GM12878 (cell line): Measurements from ENCODE around the gene WFDC8. TPM values are rescaled to one million over a fixed set of nuclear protein-coding genes. Genes with fewer than 3 reads are reported as not detected.

ENCODE experiments used
- ATAC-seq: fragments of 200-7000 bp; cut with Tn5 transposase; 3 replicates; pipeline ENCODE4 v1.9.1; 2020; ENCODE audit warnings: mild to moderate bottlenecking, moderate library complexity
- BruUV-seq: library from RNA; stranded (reverse); fragments of 400-500 nt; replicated peaks from 2 replicates; lab custom pipeline; 2021; lab: Mats Ljungman, UMichigan
- CTCF ChIA-PET: fragments of 300-600 bp; sonication (Branson Sonifier 250); formaldehyde crosslinking; extraction: SDS; loops from one replicate; lab custom pipeline; 2021; ENCODE audit warnings: inconsistent platforms; lab: Yijun Ruan, JAX
- POLR2A ChIA-PET: fragments of 350-600 bp; formaldehyde crosslinking; extraction: SDS; loops from one replicate; lab custom pipeline; 2021; ENCODE audit warnings: inconsistent platforms; lab: Charles Lee
- RAD21 ChIA-PET: fragments of 300-600 bp; sonication (Branson Sonifier 250); formaldehyde crosslinking; loops from one replicate; lab custom pipeline; 2023; ENCODE audit warnings: antibody characterized with exemption; ENCODE audit not compliant: unreplicated experiment; lab: Charles Lee
- SMC1A ChIA-PET: fragments of 300-600 bp; sonication (Branson Sonifier 250); formaldehyde crosslinking; loops from one replicate; lab custom pipeline; 2023; ENCODE audit not compliant: unreplicated experiment, uncharacterized antibody; lab: Charles Lee
- DNase-seq: peaks from one replicate; pipeline ENCODE4 v3.0.0-alpha.2; 2011; ENCODE audit warnings: low read depth, low spot score
- FAIRE-seq: peaks from 3 replicates; lab custom pipeline; 2011; peaks lifted over from hg19 to GRCh38; lab: Jason Lieb, UNC
- H2AFZ ChIP-seq: 2 replicates; pipeline ENCODE4 v1.6.0; 2011; ENCODE audit warnings: low read depth, low read length, control low read depth; ENCODE audit not compliant: control insufficient read depth
- H3K27ac ChIP-seq: 2 replicates; pipeline ENCODE4 v1.5.1; 2011; ENCODE audit warnings: control low read depth; ENCODE audit not compliant: control insufficient read depth, insufficient read depth
- H3K27me3 ChIP-seq, 2 experiments: replicated peaks in 1 of 2; 2 replicates each; pipeline versions ENCODE4 v1.6.0 to v1.6.1; 2011; ENCODE audit warnings: low read length in 1 of 2; ENCODE audit not compliant: control insufficient read depth in 2 of 2, insufficient read depth in 2 of 2
- H3K36me3 ChIP-seq, 2 experiments: 2 replicates each; pipeline ENCODE4 v1.5.1; 2011; ENCODE audit warnings: low read length in 1 of 2; ENCODE audit not compliant: control insufficient read depth in 2 of 2, insufficient read depth in 2 of 2
- H3K4me1 ChIP-seq: 2 replicates; pipeline ENCODE4 v1.6.1; 2011; ENCODE audit warnings: mild to moderate bottlenecking, low read length, moderate library complexity, mixed read lengths; ENCODE audit not compliant: control insufficient read depth, insufficient read depth
- H3K4me2 ChIP-seq: 2 replicates; pipeline ENCODE4 v1.6.0; 2011; ENCODE audit warnings: control low read depth; ENCODE audit not compliant: control insufficient read depth, insufficient read depth
- H3K4me3 ChIP-seq: fragments of 200-600 bp; sonication (generic); 2 replicates; pipeline ENCODE4 v1.5.1; 2016
- H3K79me2 ChIP-seq: 2 replicates; pipeline ENCODE4 v1.6.0; 2011; ENCODE audit warnings: low read length; ENCODE audit not compliant: control insufficient read depth, insufficient read depth
- H3K9ac ChIP-seq: 2 replicates; pipeline ENCODE4 v1.8.0; 2011; ENCODE audit warnings: low read length, control low read depth, mixed read lengths; ENCODE audit not compliant: control insufficient read depth, insufficient read depth
- H3K9me3 ChIP-seq: replicated peaks from 3 replicates; pipeline ENCODE4 v1.5.1; 2011; ENCODE audit warnings: mild to moderate bottlenecking, low read length; ENCODE audit not compliant: control insufficient read depth, insufficient read depth
- H4K20me1 ChIP-seq: 2 replicates; pipeline ENCODE4 v1.6.0; 2011; ENCODE audit not compliant: control insufficient read depth, insufficient read depth
- BACH1 ChIP-seq: fragments of 450-650 bp; IDR thresholded peaks from 2 replicates; pipeline ENCODE4 v1.6.1; 2017; ENCODE audit warnings: mild to moderate bottlenecking, borderline replicate concordance
- BRCA1 ChIP-seq: IDR thresholded peaks from 2 replicates; pipeline ENCODE4 v1.6.1; 2011; ENCODE audit warnings: low read depth, low read length, improper control_type of control experiment
- CEBPZ ChIP-seq: fragments of 150-350 bp; IDR thresholded peaks from 2 replicates; pipeline ENCODE4 v1.6.1; 2016; ENCODE audit warnings: low read depth, low read length
- CHD1 ChIP-seq: IDR thresholded peaks from 2 replicates; pipeline ENCODE4 v1.6.1; 2012; ENCODE audit warnings: low read depth, low read length, improper control_type of control experiment
- IKZF1 ChIP-seq: fragments of 450-650 bp; conservative IDR thresholded peaks from 2 replicates; pipeline ENCODE4 v1.6.1; 2017; ENCODE audit warnings: antibody characterized with exemption, mild to moderate bottlenecking
- KLF5 ChIP-seq: fragments of 450-650 bp; IDR thresholded peaks from 2 replicates; pipeline ENCODE4 v1.6.1; 2014; ENCODE audit warnings: mild to moderate bottlenecking; ENCODE audit not compliant: partially characterized antibody
- MTA2 ChIP-seq: fragments of 450-650 bp; IDR thresholded peaks from 2 replicates; pipeline ENCODE4 v1.6.1; 2016; ENCODE audit warnings: low read depth, mild to moderate bottlenecking, moderate library complexity
- MXI1 ChIP-seq: fragments of 150-350 bp; IDR thresholded peaks from 2 replicates; pipeline ENCODE4 v1.6.1; 2011; ENCODE audit warnings: low read depth, mild to moderate bottlenecking, inconsistent platforms, low read length, improper control_type of control experiment
- NRF1 ChIP-seq: conservative IDR thresholded peaks from 2 replicates; pipeline ENCODE4 v1.6.1; 2011; ENCODE audit warnings: mild to moderate bottlenecking, low read depth, low read length, improper control_type of control experiment
- PBX3 ChIP-seq: IDR thresholded peaks from 2 replicates; pipeline ENCODE4 v1.6.1; 2011; ENCODE audit warnings: mild to moderate bottlenecking, low read depth, low read length, moderate library complexity; ENCODE audit not compliant: insufficient replicate concordance
- POLR2AphosphoS2 ChIP-seq: IDR thresholded peaks from 2 replicates; pipeline ENCODE4 v1.6.1; 2011; ENCODE audit warnings: low read depth, mild to moderate bottlenecking, low read length, improper control_type of control experiment, moderate library complexity
- SIN3A ChIP-seq: IDR thresholded peaks from 2 replicates; pipeline ENCODE4 v1.6.1; 2012; ENCODE audit warnings: low read depth, low read length, improper control_type of control experiment
- SREBF1 ChIP-seq: IDR thresholded peaks from 2 replicates; pipeline ENCODE4 v1.6.1; 2012; ENCODE audit warnings: mild to moderate bottlenecking, low read length
- STAT1 ChIP-seq: fragments of 450-650 bp; conservative IDR thresholded peaks from 2 replicates; pipeline ENCODE4 v1.6.1; 2014; ENCODE audit warnings: antibody characterized with exemption, mild to moderate bottlenecking
- SUZ12 ChIP-seq: fragments of 200-600 bp; sonication (generic); IDR thresholded peaks from one replicate; pipeline ENCODE4 v1.6.1; 2018; ENCODE audit warnings: antibody characterized with exemption, mild to moderate bottlenecking; ENCODE audit not compliant: unreplicated experiment
- TBL1XR1 ChIP-seq: IDR thresholded peaks from 2 replicates; pipeline ENCODE4 v1.6.1; 2012; ENCODE audit warnings: low read depth, low read length, improper control_type of control experiment
- WRNIP1 ChIP-seq: IDR thresholded peaks from 2 replicates; pipeline ENCODE4 v1.6.1; 2011; ENCODE audit warnings: low read depth, low read length, improper control_type of control experiment, borderline replicate concordance
- WGBS: methylation state at CpG from one replicate; pipeline ENCODE4 v1.1.6; 2016; ENCODE audit warnings: low lambda C conversion rate; ENCODE audit not compliant: insufficient replicate concordance, insufficient coverage; ENCODE audit errors: missing lambda C conversion rate; 5-methylcytosine and 5-hydroxymethylcytosine counted together
- in situ Hi-C: fragments of 300-500 bp; cut with MboI; formaldehyde crosslinking; loops from 9 replicates; pipeline ENCODE4 v1.14.3; 2018; ENCODE audit warnings: mixed read lengths
- intact Hi-C: fragments of 100-400 bp; cut with micrococcal nuclease; formaldehyde crosslinking; loops from one replicate; pipeline ENCODE4 v1.14.2; 2022; ENCODE audit not compliant: unreplicated experiment
- polyA plus RNA-seq, 11 experiments: library from polyadenylated mRNA; depleted of rRNA in 4 of 11; unstranded in 6 of 11; stranded (reverse) in 5 of 11; fragments of >200 nt; fragmentation: Nextera tagmentation in 4 of 11; fragmentation: Illumina TruSeq in 1 of 11; extraction: Ambion mirVana in 4 of 11; extraction: Trizol in 1 of 11; gene quantifications; 1 replicate in 1 of 11; 2 replicates in 10 of 11; pipeline versions ENCODE4 v1.2.1 to v1.2.3, GENCODE V29; 2011 to 2016; ENCODE audit warnings: inconsistent platforms in 2 of 11, missing spikeins in 2 of 11, low read depth in 1 of 11
- total RNA-seq, 4 experiments: library from RNA; depleted of rRNA in 3 of 4; stranded (reverse); fragments of >200 nt in 3 of 4; fragmentation: Illumina TruSeq in 1 of 4; extraction: Trizol in 1 of 4; gene quantifications; 2 replicates each; pipeline versions ENCODE4 v1.2.1 to v1.2.3, GENCODE V29; 2013 to 2021
- TF ChIP-seq, protein P1 (sequence below): IDR thresholded peaks from 2 replicates; pipeline ENCODE4 v1.6.1; 2011; ENCODE audit warnings: borderline replicate concordance, low read depth, mild to moderate bottlenecking, moderate library complexity, low read length; ENCODE audit not compliant: insufficient read depth, poor library complexity, severe bottlenecking
- TF ChIP-seq, protein P2 (sequence below): IDR thresholded peaks from 2 replicates; pipeline ENCODE4 v1.6.1; 2011; ENCODE audit warnings: low read depth, low read length, improper control_type of control experiment, borderline replicate concordance

WFDC8 gene
- total and polyA plus RNA-seq, 10 of the 15 experiments (the other 5 are each of a cell fraction or from before 2014, with no cell fraction given): not detected

- intact Hi-C loops: no loop called here
- FAIRE-seq: no peak
- no peak overlapping the region for H3K4me2 ChIP-seq
- no peak for DNase-seq
- no peaks in the 10 kb centered on the region; a peak in 2 of 4 replicates for H3K27me3 ChIP-seq
- H3K4me3 ChIP-seq: no peak overlapping the region
- BruUV-seq: no TSS peak
- ChIA-PET POLR2A (no interaction called here), RAD21 (no interaction called here), SMC1A (no interaction called here), CTCF (no interaction called here)
- no peaks in the 10 kb centered on the region for H3K36me3 ChIP-seq
- no peaks in the 10 kb centered on the region for H4K20me1 ChIP-seq
- H3K9ac ChIP-seq: no peak overlapping the region
- H3K27ac ChIP-seq: no peak overlapping the region
- in situ Hi-C loops: no loop called here
- no peak overlapping the region for H2AFZ ChIP-seq
- ATAC-seq: no peak
- H3K9me3 ChIP-seq: no peaks in the 10 kb centered on the region
- WGBS: 47% methylated on average over 3 of the region's 3 CpGs
- no peaks in the 10 kb centered on the region for H3K79me2 ChIP-seq
- no peaks in the 10 kb centered on the region for H3K4me1 ChIP-seq
- no peak for TF ChIP-seq POLR2AphosphoS2
- TF ChIP-seq, protein P1, sequence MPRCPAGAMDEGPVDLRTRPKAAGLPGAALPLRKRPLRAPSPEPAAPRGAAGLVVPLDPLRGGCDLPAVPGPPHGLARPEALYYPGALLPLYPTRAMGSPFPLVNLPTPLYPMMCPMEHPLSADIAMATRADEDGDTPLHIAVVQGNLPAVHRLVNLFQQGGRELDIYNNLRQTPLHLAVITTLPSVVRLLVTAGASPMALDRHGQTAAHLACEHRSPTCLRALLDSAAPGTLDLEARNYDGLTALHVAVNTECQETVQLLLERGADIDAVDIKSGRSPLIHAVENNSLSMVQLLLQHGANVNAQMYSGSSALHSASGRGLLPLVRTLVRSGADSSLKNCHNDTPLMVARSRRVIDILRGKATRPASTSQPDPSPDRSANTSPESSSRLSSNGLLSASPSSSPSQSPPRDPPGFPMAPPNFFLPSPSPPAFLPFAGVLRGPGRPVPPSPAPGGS: no peak
- no peak for TF ChIP-seq MTA2
- no peak for TF ChIP-seq SIN3A
- TF ChIP-seq KLF5: no peak
- TF ChIP-seq SREBF1: no peak
- no peak for TF ChIP-seq NRF1
- no peak for TF ChIP-seq CEBPZ
- TF ChIP-seq IKZF1: no peak
- TF ChIP-seq SUZ12: no peak
- TF ChIP-seq CHD1: no peak
- TF ChIP-seq PBX3: no peak
- TF ChIP-seq WRNIP1: no peak
- no peak for TF ChIP-seq STAT1
- TF ChIP-seq, protein P2, sequence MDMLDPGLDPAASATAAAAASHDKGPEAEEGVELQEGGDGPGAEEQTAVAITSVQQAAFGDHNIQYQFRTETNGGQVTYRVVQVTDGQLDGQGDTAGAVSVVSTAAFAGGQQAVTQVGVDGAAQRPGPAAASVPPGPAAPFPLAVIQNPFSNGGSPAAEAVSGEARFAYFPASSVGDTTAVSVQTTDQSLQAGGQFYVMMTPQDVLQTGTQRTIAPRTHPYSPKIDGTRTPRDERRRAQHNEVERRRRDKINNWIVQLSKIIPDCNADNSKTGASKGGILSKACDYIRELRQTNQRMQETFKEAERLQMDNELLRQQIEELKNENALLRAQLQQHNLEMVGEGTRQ: no peak
- TF ChIP-seq BACH1: no peak
- no peak for TF ChIP-seq MXI1
- TF ChIP-seq TBL1XR1: no peak
- TF ChIP-seq BRCA1: no peak
These were observed 33.7 kb downstream of the WFDC8 start for GRCh38 chr20:45545351-45545750.
